PC-3 (cell line): ENCODE measurements around the gene SPATA6. TPM values are rescaled to one million over a fixed set of nuclear protein-coding genes. Genes with fewer than 3 reads are reported as not detected.

ENCODE experiments used
- ATAC-seq: fragments of 200-7000 bp; cut with Tn5 transposase; 2 replicates; pipeline ENCODE4 v1.9.1; 2020; ENCODE audit warnings: mild to moderate bottlenecking, moderate library complexity
- BruUV-seq: library from RNA; stranded (reverse); fragments of 400-500 nt; replicated peaks from 2 replicates; lab custom pipeline; 2021; lab: Mats Ljungman, UMichigan
- CTCF ChIA-PET: fragments of 300-600 bp; sonication (Branson Sonifier 250); formaldehyde crosslinking; loops from one replicate; lab custom pipeline; 2022; ENCODE audit warnings: antibody characterized with exemption; lab: Charles Lee
- POLR2A ChIA-PET: fragments of 300-600 bp; sonication (Branson Sonifier 250); formaldehyde crosslinking; loops from one replicate; lab custom pipeline; 2022; ENCODE audit warnings: antibody characterized with exemption; ENCODE audit not compliant: unreplicated experiment; lab: Charles Lee
- DNase-seq: peaks from one replicate; pipeline ENCODE4 v3.0.0-alpha.2; 2015
- H2AFZ ChIP-seq: fragments of 300-600 bp; sonication (generic); 2 replicates; pipeline ENCODE4 v1.6.0; 2016; ENCODE audit warnings: antibody characterized with exemption, low read length
- H3F3A ChIP-seq: fragments of 300-600 bp; sonication (generic); one replicate; pipeline ENCODE4 v1.6.0; 2017; ENCODE audit warnings: antibody characterized with exemption, low read length, control low read depth, mild to moderate bottlenecking; ENCODE audit not compliant: unreplicated experiment
- H3K27ac ChIP-seq: fragments of 300-600 bp; sonication (generic); 2 replicates; pipeline ENCODE4 v1.5.1; 2016; ENCODE audit warnings: mild to moderate bottlenecking, low read length
- H3K27me3 ChIP-seq: fragments of 300-600 bp; sonication (generic); 2 replicates; pipeline ENCODE4 v1.6.1; 2016; ENCODE audit warnings: low read length, mixed read lengths
- H3K36me3 ChIP-seq: fragments of 300-600 bp; sonication (generic); 2 replicates; pipeline ENCODE4 v1.6.1; 2016; ENCODE audit warnings: low read depth, mixed run types, low read length, mixed read lengths
- H3K4me1 ChIP-seq: fragments of 300-600 bp; sonication (generic); 2 replicates; pipeline ENCODE4 v1.5.1; 2016; ENCODE audit warnings: low read length; ENCODE audit not compliant: insufficient read depth
- H3K4me2 ChIP-seq: fragments of 300-600 bp; sonication (generic); 2 replicates; pipeline ENCODE4 v1.6.0; 2016; ENCODE audit warnings: low read length
- H3K4me3 ChIP-seq: fragments of 300-600 bp; sonication (generic); 2 replicates; pipeline ENCODE4 v1.5.1; 2016; ENCODE audit warnings: mild to moderate bottlenecking, low read length, mixed read lengths
- H3K79me2 ChIP-seq: fragments of 300-600 bp; sonication (generic); 2 replicates; pipeline ENCODE4 v1.6.1; 2017; ENCODE audit warnings: low read length, mixed read lengths
- H3K9ac ChIP-seq: fragments of 300-600 bp; sonication (generic); 2 replicates; pipeline ENCODE4 v1.6.0; 2016; ENCODE audit warnings: mild to moderate bottlenecking, low read length
- H3K9me2 ChIP-seq: fragments of 300-600 bp; sonication (generic); replicated peaks from 2 replicates; pipeline ENCODE4 v1.6.1; 2016; ENCODE audit warnings: mixed run types, low read length, mixed read lengths
- H3K9me3 ChIP-seq: fragments of 300-600 bp; sonication (generic); 2 replicates; pipeline ENCODE4 v1.6.1; 2016; ENCODE audit warnings: low read length, mixed read lengths
- H4K20me1 ChIP-seq: fragments of 300-600 bp; sonication (generic); 2 replicates; pipeline ENCODE4 v1.6.1; 2016; ENCODE audit warnings: low read length, mixed read lengths
- CTCF ChIP-seq: fragments of 300-600 bp; sonication (generic); conservative IDR thresholded peaks from 2 replicates; pipeline ENCODE4 v1.5.1; 2017; ENCODE audit warnings: antibody characterized with exemption, low read depth, mild to moderate bottlenecking, low read length
- EZH2 ChIP-seq: fragments of 300-600 bp; sonication (generic); IDR thresholded peaks from one replicate; pipeline ENCODE4 v1.6.1; 2017; ENCODE audit warnings: antibody characterized with exemption, mild to moderate bottlenecking, low read length; ENCODE audit not compliant: unreplicated experiment
- EZH2phosphoT487 ChIP-seq: fragments of 300-600 bp; sonication (generic); IDR thresholded peaks from 2 replicates; pipeline ENCODE4 v1.6.1; 2018; ENCODE audit warnings: mild to moderate bottlenecking, antibody characterized with exemption, low read length, borderline replicate concordance
- intact Hi-C: fragments of 100-400 bp; cut with micrococcal nuclease; formaldehyde crosslinking; loops from 2 replicates; pipeline ENCODE4 v1.9.0; 2023
- total RNA-seq: library from RNA; depleted of rRNA; stranded (reverse); fragments of >200 nt; gene quantifications from 2 replicates; pipeline ENCODE4 v1.2.3, GENCODE V29; 2014

Gene SPATA6
- total RNA-seq, 1 experiment from 2014 or later, result 0.40 TPM

GRCh38 chr1:48430832-48431231, 41.2 kb downstream of the SPATA6 start:
- no peak for ATAC-seq
- CTCF ChIA-PET, result no interaction called here
- Histone ChIP-seq H3K27me3 (no peaks in the 10 kb centered on the region), H3K4me3 (no peak overlapping the region), H2AFZ (no peak overlapping the region), H3K4me2 (no peak overlapping the region), H3K4me1 (no peaks in the 10 kb centered on the region), H3K36me3 (no peaks in the 10 kb centered on the region), H3K9me2 (no peaks in the 10 kb centered on the region), H3F3A (no peaks in the 10 kb centered on the region), H4K20me1 (no peaks in the 10 kb centered on the region), H3K9me3 (no peaks in the 10 kb centered on the region), H3K27ac (no peak overlapping the region), H3K9ac (no peak overlapping the region), H3K79me2 (no peaks in the 10 kb centered on the region)
- no TSS peak for BruUV-seq
- no peak for TF ChIP-seq EZH2phosphoT487
- TF ChIP-seq CTCF, result no peak
- TF ChIP-seq EZH2, result no peak
- no peak for DNase-seq
- POLR2A ChIA-PET, result no interaction called here
- intact Hi-C loops, result no loop called here

GRCh38 chr1:48422009-48422408, 50.0 kb downstream of the SPATA6 start:
- Histone ChIP-seq H3K4me1 (no peaks in the 10 kb centered on the region), H3K79me2 (no peaks in the 10 kb centered on the region), H3K36me3 (no peaks in the 10 kb centered on the region), H3K27ac (no peak overlapping the region), H3K4me3 (no peak overlapping the region), H3K27me3 (no peaks in the 10 kb centered on the region), H3K9me3 (no peaks in the 10 kb centered on the region), H4K20me1 (no peaks in the 10 kb centered on the region), H3K9me2 (no peaks in the 10 kb centered on the region), H2AFZ (no peak overlapping the region), H3K9ac (no peak overlapping the region), H3F3A (no peaks in the 10 kb centered on the region), H3K4me2 (no peak overlapping the region)
- no TSS peak for BruUV-seq
- intact Hi-C loops, result no loop called here
- ChIA-PET POLR2A (no interaction called here), CTCF (no interaction called here)
- ATAC-seq (no peak), DNase-seq (no peak)
- TF ChIP-seq EZH2 (no peak), CTCF (no peak), EZH2phosphoT487 (no peak)

- no peaks in the 10 kb centered on the region for H3F3A ChIP-seq
- H3K27me3 ChIP-seq, result no peaks in the 10 kb centered on the region
- DNase-seq (no peak), ATAC-seq (no peak)
- no peak overlapping the region for H3K4me2 ChIP-seq
- ChIA-PET POLR2A (no interaction called here), CTCF (no interaction called here)
- no peak overlapping the region for H2AFZ ChIP-seq
- H3K79me2 ChIP-seq, result no peaks in the 10 kb centered on the region
- no peaks in the 10 kb centered on the region for H3K4me1 ChIP-seq
- H3K9ac ChIP-seq, result no peak overlapping the region
- H3K4me3 ChIP-seq, result no peak overlapping the region
- no peaks in the 10 kb centered on the region for H3K9me3 ChIP-seq
- BruUV-seq, result no TSS peak
- TF ChIP-seq EZH2 (no peak), EZH2phosphoT487 (no peak), CTCF (no peak)
- H4K20me1 ChIP-seq, result no peaks in the 10 kb centered on the region
- no peaks in the 10 kb centered on the region for H3K9me2 ChIP-seq
- no peak overlapping the region for H3K27ac ChIP-seq
- intact Hi-C loops, result no loop called here
- no peaks in the 10 kb centered on the region for H3K36me3 ChIP-seq
Measured at GRCh38 chr1:48418742-48419141, 53.3 kb downstream of the SPATA6 start.
